GM21423 (cell line): ENCODE data around the gene KIF11.

ENCODE experiments used
- ATAC-seq: cut with Tn5 transposase; IDR thresholded peaks from one replicate; pipeline ENCODE4 v1.9.1; 2021; ENCODE audit warnings: mild to moderate bottlenecking, moderate library complexity; ENCODE audit not compliant: unreplicated experiment

Gene KIF11

GRCh38 chr10:92677708-92678107 is 84.8 kb downstream of the KIF11 start:
- no peak for ATAC-seq

- no peak for ATAC-seq
Observed at GRCh38 chr10:92678206-92678605, 85.3 kb downstream of the KIF11 start.

- no peak for ATAC-seq
Observed at GRCh38 chr10:92681306-92681834, 88.4 kb downstream of the KIF11 start.

- ATAC-seq: no peak
Observed at GRCh38 chr10:92688573-92688926, 95.6 kb downstream of the KIF11 start.

- peak; percentile 12 for ATAC-seq
Observed at GRCh38 chr10:92688927-92689662, 96.2 kb downstream of the KIF11 start.

- ATAC-seq: peak; percentile 55
Observed at GRCh38 chr10:92689663-92690210, 96.8 kb downstream of the KIF11 start, which contains the start of gene HHEX. Gene HHEX (plus strand): TSS chr10:92689955. CDS start chr10:92689987, 32 bp downstream.

- ATAC-seq: peak; percentile 37
Observed at GRCh38 chr10:92690211-92690914, 97.4 kb downstream of the KIF11 start.

GRCh38 chr10:92690915-92691590 is 98.1 kb downstream of the KIF11 start:
- no peak for ATAC-seq

GRCh38 chr10:92691591-92692079 is 98.7 kb downstream of the KIF11 start:
- ATAC-seq: no peak

- ATAC-seq: no peak
Observed at GRCh38 chr10:92692080-92692671, 99.2 kb downstream of the KIF11 start.

GRCh38 chr10:92692697-92693533 is 100.0 kb downstream of the KIF11 start:
- ATAC-seq: no peak

- no peak for ATAC-seq
Observed at GRCh38 chr10:92693534-92693893, 100.6 kb downstream of the KIF11 start.

- no peak for ATAC-seq
Observed at GRCh38 chr10:92695679-92696605, 103.0 kb downstream of the KIF11 start.

GRCh38 chr10:92696606-92697383 is 103.9 kb downstream of the KIF11 start:
- ATAC-seq: no peak

- ATAC-seq: no peak
Observed at GRCh38 chr10:92697663-92698511, 105.0 kb downstream of the KIF11 start.

GRCh38 chr10:92699193-92699517 is 106.2 kb downstream of the KIF11 start:
- no peak for ATAC-seq
